ENCODE measurements around the gene BAMBI.

BAMBI gene

GRCh38 chr10:28676326-28676967 is 874 bp upstream of the BAMBI start:
- DNase-seq: peak; percentile 36

GRCh38 chr10:28677888-28678686 is 766 bp downstream of the BAMBI start:
- peak; percentile 45 for DNase-seq

DNA sequence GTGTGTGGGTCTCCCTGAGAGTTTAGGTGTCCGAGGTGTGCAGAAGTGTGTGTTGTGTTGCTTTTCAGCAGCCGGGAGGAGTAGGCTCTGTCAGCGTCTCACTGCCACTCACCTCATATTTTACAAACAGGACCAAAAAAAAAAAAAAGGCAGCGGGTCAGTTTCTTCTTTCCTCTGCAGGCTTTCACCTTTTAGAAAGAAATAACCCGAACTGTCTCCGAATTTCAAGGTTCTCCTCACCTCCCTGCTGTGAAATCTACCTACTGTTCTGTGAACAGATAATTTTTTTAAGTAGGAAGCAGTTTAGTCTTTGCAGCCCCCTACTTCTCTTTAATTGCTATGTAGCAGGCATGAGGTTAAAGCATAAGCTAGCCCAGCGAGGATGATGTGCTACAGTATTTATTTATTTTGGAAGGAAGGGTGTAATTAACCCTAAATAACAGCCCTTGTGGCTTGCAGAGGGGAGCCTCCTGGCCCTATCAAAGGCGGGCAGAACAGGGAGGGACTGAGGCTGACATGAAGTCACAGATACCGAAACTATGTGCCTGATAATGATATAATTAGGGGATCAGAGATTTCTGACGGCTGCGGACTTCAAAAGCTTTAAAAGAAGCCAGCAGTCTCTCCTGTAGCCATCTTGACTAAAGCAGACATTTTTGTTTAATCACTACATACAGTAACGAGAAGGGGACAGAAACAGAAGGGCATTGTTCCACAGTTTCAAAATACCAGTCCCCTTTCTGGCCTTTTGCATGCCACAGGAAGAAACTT is 1.6 kb downstream of the BAMBI start:
- DNase-seq: no peak

GRCh38 chr10:28679581-28680357 is 2.4 kb downstream of the BAMBI start:
- DNase-seq: no peak

GRCh38 chr10:28680358-28680752 is 3.0 kb downstream of the BAMBI start:
- no peak for DNase-seq

GRCh38 chr10:28681291-28681763 is 4.0 kb downstream of the BAMBI start:
- no peak for DNase-seq

DNA sequence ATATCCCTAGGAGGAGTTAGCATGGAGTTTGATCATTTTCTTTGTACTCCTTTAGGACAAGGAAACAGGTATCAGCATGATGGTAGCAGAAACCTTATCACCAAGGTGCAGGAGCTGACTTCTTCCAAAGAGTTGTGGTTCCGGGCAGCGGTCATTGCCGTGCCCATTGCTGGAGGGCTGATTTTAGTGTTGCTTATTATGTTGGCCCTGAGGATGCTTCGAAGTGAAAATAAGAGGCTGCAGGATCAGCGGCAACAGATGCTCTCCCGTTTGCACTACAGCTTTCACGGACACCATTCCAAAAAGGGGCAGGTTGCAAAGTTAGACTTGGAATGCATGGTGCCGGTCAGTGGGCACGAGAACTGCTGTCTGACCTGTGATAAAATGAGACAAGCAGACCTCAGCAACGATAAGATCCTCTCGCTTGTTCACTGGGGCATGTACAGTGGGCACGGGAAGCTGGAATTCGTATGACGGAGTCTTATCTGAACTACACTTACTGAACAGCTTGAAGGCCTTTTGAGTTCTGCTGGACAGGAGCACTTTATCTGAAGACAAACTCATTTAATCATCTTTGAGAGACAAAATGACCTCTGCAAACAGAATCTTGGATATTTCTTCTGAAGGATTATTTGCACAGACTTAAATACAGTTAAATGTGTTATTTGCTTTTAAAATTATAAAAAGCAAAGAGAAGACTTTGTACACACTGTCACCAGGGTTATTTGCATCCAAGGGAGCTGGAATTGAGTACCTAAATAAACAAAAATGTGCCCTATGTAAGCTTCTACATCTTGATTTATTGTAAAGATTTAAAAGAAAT is 4.8 kb downstream of the BAMBI start:
- no peak for DNase-seq

- no peak for DNase-seq
Measured at GRCh38 chr10:28684157-28684985, 7.0 kb downstream of the BAMBI start.

DNA sequence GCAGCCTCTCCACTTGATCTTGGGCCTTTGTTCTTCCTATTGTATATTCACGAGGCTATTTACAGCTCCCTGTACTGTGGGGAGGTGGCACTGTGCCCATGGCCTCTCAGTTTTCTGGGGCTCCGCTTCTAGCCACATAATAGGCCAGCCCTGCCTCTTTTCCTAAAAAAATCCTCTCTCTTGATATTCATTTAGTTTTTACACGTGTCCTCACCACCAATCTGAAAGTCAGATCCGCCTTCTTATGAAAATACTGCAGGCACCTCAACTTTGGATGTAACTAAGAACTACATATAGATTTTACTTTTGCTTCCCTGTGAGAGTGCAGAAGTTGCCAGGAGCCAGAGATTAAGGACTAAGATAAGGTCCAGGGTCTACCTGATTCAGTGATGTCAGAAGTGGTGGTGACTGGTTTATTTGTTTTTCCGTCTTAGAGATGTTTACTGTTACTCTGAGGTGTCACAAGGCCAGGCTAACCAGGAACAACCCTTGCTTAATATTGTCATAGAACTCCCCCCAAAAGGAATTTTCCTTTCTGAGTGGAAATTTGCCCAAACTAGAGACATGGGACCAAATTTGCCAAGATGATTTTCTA is 7.8 kb downstream of the BAMBI start:
- no peak for DNase-seq

DNA sequence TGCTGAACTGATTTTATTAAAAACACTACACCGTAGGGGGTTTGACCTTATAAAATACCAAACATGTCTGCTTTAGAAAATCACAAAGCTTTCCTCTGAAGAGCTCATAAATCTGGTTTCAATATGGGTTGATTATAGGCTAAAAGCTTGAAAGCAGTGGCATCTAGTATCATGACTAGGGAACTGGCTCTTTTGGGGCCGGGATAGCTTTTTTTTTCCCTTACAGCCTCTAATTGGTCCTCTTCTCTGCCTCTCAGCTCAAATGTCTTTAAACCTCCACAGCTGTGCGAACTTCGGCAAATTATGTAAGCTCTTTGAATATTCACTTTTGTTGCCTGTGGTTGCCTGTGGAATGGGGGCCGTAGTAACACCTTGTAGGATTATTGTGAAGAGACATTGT is 8.4 kb downstream of the BAMBI start:
- no peak for DNase-seq

DNA sequence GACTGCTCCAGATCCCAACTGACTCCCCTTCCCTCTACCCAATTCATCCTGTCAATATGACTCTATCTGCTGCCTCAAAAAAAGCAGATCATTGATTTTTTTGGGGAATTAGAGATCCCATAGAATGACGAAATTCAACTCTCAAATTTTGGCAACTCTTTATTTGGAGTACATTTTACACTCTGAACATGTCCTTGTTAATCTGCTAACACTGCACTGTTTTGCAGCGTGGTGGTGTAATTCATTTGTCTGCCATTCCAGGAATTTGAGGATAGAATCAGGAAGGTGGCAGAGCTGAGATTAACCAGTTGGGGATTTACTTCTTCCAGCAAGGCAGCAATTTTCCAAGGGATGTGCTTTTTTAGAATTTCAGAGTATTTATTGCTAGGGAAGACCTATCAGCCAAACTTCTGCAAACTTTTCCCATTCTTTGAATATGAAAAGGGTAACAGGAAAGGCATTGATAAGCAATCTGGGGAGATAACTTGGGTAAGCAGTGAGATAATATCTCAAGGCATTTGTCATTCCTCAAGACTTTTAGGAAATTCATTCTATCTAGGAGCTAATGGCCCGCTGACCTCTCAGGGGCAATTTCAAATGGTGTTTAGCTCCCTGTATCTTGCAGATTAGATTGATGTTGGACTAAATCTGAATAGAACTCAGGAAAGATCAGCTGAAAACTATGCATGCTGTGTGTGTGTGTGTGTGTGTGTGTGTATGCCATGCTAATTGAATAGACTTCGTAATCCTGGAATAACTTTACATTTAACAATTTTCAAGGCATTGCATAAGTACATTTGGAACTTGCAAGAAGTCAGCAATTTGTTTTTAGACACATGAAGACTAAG is 9.7 kb downstream of the BAMBI start:
- no peak for DNase-seq

- no peak for DNase-seq
Measured at GRCh38 chr10:28687683-28688001, 10.3 kb downstream of the BAMBI start.

- no peak for DNase-seq
Measured at GRCh38 chr10:28690545-28690944, 13.2 kb downstream of the BAMBI start.

- DNase-seq: no peak
Measured at GRCh38 chr10:28691187-28691694, 13.9 kb downstream of the BAMBI start.

DNA sequence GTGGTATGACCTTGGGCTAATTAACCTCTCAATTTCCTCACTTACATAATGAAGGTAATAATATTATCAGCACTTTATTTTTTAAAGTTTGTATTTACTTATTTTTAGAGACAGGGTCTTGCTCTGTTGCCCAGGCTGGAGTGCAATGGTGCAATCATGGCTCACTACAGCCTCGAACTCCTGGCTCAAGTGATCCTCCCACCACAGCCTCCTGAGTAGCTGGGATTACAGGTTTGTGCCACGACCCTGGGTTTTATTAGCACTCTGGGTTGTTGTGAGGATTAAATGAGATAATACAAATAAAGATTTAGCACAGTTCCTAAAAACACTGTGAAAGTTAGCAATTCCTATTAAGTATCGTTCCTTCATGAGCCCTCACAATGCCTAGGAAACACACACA is 14.7 kb downstream of the BAMBI start:
- DNase-seq: no peak

GRCh38 chr10:28694530-28694929 is 17.2 kb downstream of the BAMBI start:
- no peak for DNase-seq

DNA sequence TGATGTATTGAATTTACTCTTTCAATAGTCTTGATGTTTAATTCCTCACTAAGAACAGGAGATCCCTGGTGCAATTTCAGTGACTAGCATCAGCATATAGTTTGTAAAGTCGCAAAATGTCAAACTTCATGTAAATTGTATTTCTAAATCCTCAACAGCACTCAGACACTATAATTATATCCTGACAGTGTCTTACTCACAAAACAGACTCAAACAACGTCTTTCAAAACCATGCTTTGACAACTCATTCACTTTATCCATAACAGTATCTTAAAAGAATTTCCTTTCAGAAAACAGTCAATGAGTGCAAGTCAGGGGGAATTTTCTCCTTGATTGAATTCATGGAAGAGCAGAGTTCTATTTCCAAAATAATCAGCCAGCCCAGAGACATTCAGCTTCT is 20.8 kb downstream of the BAMBI start:
- no peak for DNase-seq

GRCh38 chr10:28704464-28705161 is 27.3 kb downstream of the BAMBI start:
- DNase-seq: no peak

DNA sequence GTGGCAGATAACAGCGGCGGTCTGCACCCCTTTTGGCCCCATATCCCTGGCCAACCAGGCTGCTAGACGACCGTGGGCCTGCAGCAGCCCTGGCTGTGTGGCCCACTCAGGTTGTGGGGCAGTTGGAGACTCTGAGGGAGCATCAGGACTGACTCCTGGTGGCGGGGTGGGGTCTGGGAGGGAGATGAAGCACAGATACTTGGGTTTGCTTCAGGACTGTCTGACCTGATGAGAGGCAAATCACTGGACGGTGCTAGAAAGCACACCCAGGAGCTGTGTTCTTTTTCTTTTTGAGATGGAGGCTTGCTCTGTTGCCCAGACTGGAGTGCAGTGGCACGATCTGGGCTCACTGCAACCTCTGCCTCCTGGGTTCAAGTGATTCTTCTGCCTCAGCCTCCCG is 28.2 kb downstream of the BAMBI start:
- no peak for DNase-seq

Measured in stimulated activated CD8-positive, alpha-beta memory T cell treated with anti-CD3 and anti-CD28 coated beads, Interleukin-4, amount 100 ng/mL, for 48 hours (primary cell).